A673 (cell line): ENCODE results near the gene KDM4B.

Experiments
- CTCF ChIP-seq: fragments of 300-800, 200-600 bp; sonication (generic); conservative IDR thresholded peaks from 2 replicates; pipeline ENCODE4 v1.5.1; 2017; ENCODE audit warnings: low read depth, mild to moderate bottlenecking, antibody characterized with exemption, low read length, moderate library complexity, mixed read lengths
- EZH2 ChIP-seq: fragments of 200-600 bp; sonication (generic); IDR thresholded peaks from 2 replicates; pipeline ENCODE4 v1.6.1; 2017; ENCODE audit warnings: borderline replicate concordance, low read depth, mild to moderate bottlenecking, mixed read lengths, antibody characterized with exemption, low read length; ENCODE audit not compliant: poor library complexity, severe bottlenecking

GRCh38 chr19:5073153-5073844, 104.4 kb downstream of the KDM4B start:
- TF ChIP-seq CTCF, result no peak
- no peak for TF ChIP-seq EZH2
